T-helper 9 cell (primary cell): ENCODE results near the gene MED8.
"Not testable (repeated sequence)": the region's sequence is repeated elsewhere in the genome, so short reads cannot be mapped to it uniquely, and the experiment has no call there.

ENCODE experiments used
- DNase-seq: peaks from one replicate; pipeline ENCODE4 v3.0.0-alpha.2; 2020

MED8 gene

DNA sequence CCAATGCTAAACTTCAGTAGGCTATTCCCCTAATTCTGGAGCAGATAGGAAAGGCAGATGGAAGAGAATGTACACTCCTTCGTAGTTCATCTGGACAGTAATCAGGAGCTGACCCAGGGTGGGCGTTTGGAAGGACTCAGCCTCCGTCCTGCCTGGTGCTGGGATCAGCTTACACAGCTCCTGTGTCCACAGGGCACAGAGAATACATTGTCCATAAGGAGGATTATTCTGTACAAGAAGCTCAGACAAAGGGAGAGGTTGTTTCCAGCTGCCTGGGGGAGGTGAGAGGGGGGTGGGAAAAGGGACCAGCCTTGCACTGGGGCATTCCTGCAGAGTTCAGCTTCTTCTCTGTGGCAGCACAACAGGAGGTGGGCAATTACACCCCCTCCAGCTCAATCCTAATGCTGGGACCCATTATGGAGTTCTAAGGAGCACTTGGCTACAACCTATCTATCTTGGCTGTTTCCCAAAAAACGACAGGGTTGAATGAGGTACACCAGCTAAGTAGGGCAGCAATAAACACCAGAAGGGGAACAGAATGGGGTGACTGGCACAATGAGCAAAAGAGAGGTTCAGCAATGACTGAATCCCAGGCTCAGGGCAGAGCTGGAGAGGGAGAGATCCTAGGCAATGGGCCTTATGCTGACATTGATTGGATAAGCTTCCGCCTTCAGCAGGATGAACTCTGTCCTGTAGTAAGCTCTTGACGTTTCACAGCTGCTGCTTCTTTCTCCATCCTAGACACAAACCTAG is 7.4 kb downstream of the MED8 start:
- no peak for DNase-seq

- DNase-seq: no peak
Observed at GRCh38 chr1:43381612-43382011, 8.0 kb downstream of the MED8 start.

- no peak for DNase-seq
Observed at GRCh38 chr1:43379476-43379875, 10.1 kb downstream of the MED8 start.

- DNase-seq: no peak
Observed at GRCh38 chr1:43377831-43378230, 11.8 kb downstream of the MED8 start.

GRCh38 chr1:43376723-43377235 is 12.8 kb downstream of the MED8 start:
- DNase-seq: no peak

GRCh38 chr1:43373066-43373940 is 16.3 kb downstream of the MED8 start:
- DNase-seq: no peak

DNA sequence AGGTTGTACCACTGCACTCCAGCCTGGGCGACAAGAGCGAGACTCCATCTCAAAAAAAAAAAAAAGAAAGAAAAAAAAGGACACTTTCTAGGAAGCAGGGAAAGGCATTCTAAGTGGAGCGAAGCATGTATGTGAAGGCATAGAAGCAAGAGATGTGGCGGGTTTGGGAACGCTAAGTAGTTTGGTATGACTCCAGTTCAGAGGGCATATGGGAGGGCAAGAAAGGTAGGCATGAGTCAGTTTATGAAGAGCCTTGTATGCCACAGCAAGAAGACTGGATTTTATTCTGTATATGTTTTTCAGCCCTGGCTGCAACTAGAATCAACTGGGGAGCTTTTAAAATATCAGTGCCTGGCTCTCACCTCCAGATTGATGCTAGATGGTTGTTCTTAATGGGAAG is 17.4 kb downstream of the MED8 start:
- no peak for DNase-seq

DNA sequence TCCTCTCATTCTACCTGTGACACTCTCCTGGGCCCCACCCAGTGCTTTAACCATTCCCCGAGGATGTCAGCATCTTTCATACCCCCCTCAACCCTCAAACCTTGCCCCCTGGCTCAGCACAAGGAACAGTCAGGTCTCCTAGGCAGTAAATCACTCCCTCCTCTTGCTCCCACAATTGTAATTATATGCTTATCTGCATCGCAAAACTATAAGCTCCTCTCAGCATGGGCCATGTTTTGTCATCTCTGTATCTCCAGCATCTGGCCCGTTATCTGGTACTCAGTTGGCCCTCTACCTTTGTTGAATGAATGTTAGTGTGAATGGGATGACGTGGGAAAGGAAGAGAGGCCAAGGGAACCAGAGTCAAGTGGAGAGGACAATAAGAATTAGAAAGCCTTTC is 19.0 kb downstream of the MED8 start:
- no peak for DNase-seq

GRCh38 chr1:43369779-43370178 is 19.8 kb downstream of the MED8 start:
- DNase-seq: not testable (repeated sequence)

GRCh38 chr1:43368646-43369020 is 21.0 kb downstream of the MED8 start:
- DNase-seq: no peak

GRCh38 chr1:43367904-43368645 is 21.5 kb downstream of the MED8 start, which contains the start of gene ELOVL1:
Gene ELOVL1 (minus strand): TSS chr1:43368011. CDS start chr1:43365609, 2,402 bp downstream.
- peak; percentile 75 for DNase-seq

DNA sequence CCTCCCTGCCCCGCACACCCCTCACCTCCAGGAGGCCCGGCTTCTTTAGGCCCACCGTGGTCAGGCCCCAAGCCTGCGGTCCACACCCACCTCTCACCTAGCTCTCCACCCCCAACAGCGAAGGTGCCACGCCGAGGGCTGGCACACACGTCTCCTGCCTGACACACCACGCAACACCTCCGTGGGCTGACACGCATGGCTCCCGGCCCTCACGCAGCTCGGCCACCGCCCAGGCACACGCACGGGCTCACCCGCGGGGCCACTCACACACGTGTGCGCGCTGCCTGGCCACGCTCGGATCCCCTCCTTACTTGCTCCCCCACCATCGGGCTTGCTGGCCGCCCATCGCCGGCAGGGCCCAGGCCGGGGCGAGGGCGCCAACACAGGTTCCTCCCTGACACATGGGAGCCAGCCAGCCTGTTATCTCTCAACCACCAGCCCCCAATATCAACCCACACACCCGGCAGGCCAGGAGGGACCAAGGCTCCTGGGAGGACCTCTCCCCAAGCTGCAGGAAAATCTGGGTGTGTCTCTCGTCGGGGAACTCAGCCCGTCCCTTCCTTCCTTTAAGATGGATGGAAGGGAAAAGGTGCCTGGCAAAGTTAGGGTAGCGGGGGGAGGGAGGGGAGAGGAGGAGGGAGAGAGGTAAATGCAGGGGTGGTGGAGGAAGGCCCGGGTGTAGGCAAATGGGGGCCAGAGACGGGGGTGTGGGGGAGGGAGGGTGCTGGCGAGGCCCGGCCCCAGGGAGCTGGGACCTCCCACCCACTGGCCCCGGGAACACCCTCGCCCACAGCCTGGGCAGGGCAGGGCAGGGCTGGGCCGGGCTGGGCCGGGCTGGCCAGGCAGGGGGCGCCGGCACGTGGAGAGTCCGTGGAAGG is 22.3 kb downstream of the MED8 start:
- DNase-seq: no peak

DNA sequence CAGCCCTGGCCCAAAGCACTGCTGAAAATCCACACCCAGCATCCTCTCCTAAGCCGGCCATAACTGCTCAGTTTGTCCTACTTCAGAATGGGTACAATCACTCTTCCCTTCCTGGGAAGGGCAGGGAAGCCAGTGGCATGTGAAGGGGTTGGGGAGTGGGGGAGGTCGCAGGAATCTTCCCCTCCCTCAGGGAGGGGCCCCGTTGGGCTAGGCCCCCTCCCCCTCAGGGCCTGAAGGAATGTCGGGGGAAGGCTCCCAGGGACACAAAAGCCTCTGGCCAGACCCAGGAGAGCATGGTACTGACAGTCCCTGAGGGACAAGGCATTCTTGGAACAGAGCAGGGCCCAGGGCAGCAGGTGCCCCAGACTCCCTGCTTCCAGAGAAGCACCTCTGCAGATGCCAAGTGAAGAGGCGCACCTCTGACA is 23.0 kb downstream of the MED8 start:
- no peak for DNase-seq

DNA sequence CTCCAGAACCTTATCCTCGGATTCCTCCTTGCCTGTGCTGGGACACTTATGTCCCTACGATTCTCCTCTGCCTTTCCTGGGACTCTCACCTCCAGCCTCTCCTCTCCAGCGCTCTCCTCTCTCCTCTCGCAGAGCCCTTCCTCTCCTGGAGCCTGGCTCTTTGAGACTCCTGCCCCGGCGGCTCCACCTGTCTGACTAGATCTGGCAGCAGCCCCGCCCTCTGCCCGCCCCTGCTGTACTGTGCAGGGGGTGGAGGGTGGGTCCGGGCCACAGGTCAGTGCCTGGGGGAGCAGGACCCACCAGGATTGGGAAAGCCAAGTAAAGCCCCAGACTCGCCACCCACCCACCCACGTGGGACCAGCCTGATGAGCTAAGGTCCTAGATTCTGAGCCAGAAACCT is 23.4 kb downstream of the MED8 start:
- no peak for DNase-seq

- no peak for DNase-seq
Observed at GRCh38 chr1:43365678-43366077, 23.9 kb downstream of the MED8 start.

DNA sequence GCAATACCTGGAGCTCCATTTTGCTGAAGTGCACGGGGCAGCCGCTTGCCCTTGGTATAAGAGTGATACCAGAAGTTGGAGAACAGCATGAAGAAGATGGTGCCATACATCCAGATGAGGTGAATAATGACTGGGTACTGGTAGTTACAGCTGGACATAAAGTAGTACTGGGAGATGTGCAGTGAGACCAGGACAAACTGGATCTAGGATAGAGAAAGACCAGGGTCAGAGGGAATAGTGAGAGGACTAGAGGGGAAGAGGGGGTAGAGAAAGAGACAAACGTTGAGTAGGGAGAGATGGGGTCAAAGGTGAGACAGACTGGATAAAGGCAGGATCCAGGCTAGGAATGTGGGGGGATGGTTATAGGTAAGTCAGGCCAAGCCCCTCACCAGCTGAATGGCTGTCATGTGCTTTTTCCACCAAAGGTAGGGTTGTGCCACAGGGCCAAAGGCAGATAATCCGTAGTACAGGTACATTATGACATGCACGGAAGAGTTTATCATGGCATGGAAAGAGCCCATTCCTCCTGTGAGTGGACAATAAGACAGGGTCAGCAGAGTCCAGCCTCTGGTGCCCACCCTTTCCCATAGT is 25.6 kb downstream of the MED8 start:
- no peak for DNase-seq

DNA sequence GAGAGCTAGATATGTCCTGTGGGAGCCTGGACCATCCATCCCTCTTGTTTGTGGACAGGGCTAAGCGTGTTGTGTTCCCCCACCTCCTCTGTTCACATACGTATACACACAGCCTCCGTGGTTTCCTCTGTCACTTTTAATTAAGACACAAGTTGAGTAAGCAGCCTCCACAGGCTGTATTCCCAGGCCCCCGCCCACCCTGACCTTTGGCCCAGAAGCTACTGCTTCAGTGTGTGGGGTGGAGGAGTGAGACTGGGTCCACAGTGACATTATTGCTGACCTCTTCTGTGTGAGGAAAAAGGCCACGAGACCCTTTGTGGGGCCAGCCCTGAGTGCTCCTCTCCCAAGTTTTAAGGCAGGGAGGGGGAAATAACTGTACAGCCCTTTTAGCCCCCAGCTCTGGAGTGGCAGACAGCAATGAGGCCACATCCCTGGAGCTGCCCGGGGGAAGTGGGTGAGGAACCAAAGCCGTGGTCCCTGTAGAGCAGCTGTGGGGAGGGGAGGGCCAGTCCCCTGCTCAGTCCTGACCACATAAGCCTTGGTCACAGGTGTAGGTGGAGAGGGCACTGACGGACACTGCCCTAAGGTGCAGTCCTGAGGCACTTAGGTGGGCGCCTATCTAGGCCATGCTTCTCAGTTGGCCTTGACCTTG is 26.2 kb downstream of the MED8 start:
- no peak for DNase-seq

DNA sequence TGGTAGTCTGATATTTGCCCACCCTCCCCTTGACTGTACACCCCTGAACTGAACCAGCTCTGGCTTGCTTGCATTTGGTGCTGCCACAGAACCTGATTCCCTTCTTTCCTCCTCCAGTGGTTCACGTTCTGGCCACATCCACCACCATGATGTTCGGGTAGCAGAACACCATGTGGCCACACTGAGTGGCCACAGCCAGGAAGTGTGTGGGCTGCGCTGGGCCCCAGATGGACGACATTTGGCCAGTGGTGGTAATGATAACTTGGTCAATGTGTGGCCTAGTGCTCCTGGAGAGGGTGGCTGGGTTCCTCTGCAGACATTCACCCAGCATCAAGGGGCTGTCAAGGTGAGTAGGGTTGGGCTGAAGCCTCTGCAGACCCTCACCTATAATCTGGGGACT is 29.0 kb downstream of the MED8 start:
- DNase-seq: no peak

GRCh38 chr1:43359696-43360095 is 29.9 kb downstream of the MED8 start:
- DNase-seq: no peak

DNA sequence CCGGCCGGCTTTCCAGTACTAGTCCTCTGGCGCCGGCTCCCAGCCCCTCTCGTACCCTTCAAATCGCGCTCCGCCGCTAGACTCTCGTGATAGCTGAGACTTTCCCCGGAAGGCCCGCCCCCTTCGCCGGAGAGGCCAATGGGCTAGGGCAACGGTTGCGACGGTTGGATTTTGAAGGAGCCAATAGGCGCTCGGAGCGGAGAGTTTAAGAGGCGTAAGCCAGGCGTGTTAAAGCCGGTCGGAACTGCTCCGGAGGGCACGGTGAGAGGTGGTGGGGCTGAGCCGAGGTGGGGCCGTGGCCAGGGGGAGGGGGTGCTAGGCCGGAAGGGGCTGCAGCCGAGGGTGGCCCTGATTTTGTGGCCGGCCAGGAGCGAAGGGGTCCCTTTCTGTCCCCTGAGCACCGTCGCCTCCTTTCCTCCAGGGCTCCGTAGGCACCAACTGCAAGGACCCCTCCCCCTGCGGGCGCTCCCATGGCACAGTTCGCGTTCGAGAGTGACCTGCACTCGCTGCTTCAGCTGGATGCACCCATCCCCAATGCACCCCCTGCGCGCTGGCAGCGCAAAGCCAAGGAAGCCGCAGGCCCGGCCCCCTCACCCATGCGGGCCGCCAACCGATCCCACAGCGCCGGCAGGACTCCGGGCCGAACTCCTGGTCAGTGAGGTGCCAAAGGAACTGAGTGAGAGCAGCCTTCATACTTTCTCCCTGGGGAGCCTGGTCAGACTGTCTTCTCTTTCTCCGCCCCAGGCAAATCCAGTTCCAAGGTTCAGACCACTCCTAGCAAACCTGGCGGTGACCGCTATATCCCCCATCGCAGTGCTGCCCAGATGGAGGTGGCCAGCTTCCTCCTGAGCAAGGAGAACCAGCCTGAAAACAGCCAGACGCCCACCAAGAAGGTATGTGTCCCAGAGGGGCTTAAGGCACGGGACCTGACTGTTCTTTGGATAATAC is 30.6 kb downstream of the MED8 start, which contains the start of gene CDC20:
TSS of gene CDC20 (plus strand) at position 236 of the 948 bp plus-strand sequence. CDS start at position 471, 235 bp downstream.
- DNase-seq: peak; percentile 96
